ENCODE measurements around the gene C1QTNF8.

C1QTNF8 gene

DNA sequence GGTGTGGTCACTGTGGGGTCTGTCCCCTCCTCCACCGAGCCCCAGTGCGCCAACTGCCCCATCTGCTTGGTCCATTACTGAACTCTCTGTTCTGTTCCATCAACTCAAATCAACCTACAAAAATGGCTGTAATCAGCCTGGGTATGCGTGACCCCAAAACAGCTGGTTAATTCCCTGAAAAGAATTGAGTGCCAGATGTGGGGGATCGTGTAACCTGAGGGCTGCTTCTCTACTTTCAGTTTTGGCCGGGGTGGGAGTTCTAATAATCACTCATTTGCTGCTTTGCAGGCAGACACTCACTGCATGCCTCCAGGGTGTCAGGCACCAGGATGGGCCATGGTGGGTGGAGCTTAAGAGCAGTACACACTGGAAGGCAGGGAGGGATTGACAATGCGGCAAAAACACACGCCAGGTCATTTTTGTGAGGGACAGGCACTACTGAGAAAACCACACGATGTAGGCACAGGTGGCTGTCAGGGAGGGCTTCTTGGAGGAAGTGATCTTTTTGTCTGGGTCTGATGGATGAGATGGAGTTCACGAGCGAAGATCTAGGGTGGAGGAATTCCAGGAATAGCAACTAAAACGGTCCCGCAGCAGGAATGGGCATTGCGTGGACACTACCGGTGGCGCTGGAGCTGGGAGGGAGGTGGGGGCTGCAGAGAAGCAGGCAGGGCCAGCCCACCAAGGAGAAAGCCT is 53.8 kb downstream of the C1QTNF8 start:
- TF ChIP-seq ZFX (IDR thresholded peaks at IDR 0.05): no peak
- TF ChIP-seq, protein P1, sequence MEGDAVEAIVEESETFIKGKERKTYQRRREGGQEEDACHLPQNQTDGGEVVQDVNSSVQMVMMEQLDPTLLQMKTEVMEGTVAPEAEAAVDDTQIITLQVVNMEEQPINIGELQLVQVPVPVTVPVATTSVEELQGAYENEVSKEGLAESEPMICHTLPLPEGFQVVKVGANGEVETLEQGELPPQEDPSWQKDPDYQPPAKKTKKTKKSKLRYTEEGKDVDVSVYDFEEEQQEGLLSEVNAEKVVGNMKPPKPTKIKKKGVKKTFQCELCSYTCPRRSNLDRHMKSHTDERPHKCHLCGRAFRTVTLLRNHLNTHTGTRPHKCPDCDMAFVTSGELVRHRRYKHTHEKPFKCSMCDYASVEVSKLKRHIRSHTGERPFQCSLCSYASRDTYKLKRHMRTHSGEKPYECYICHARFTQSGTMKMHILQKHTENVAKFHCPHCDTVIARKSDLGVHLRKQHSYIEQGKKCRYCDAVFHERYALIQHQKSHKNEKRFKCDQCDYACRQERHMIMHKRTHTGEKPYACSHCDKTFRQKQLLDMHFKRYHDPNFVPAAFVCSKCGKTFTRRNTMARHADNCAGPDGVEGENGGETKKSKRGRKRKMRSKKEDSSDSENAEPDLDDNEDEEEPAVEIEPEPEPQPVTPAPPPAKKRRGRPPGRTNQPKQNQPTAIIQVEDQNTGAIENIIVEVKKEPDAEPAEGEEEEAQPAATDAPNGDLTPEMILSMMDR (conservative IDR thresholded peaks at IDR 0.05): no peak
- no peak overlapping the region for H3K27ac ChIP-seq

DNA sequence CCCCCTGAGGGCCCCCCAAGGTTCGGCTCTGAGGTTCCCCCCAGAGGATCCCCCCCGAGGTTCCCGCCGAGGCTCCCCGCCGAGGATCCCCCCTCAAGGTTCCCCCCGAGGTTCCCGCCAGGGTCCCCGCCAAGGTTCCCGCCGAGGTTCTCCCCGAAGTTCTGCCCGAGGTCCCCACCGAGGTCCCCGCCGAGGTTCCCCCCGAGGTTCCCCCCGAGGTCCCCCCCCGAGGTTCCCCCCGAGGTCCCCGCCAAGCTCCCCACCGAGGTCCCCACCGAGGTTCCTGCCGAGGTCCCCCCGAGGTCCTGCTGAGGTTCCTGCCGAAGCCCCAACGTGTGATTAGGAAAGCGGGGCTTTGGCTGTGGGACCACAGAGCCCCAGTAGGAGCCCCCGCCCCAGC is 55.7 kb downstream of the C1QTNF8 start:
- TF ChIP-seq, protein P1 (conservative IDR thresholded peaks at IDR 0.05): no peak
- no peak for TF ChIP-seq ZFX (IDR thresholded peaks at IDR 0.05)
- no peak overlapping the region for H3K27ac ChIP-seq

DNA sequence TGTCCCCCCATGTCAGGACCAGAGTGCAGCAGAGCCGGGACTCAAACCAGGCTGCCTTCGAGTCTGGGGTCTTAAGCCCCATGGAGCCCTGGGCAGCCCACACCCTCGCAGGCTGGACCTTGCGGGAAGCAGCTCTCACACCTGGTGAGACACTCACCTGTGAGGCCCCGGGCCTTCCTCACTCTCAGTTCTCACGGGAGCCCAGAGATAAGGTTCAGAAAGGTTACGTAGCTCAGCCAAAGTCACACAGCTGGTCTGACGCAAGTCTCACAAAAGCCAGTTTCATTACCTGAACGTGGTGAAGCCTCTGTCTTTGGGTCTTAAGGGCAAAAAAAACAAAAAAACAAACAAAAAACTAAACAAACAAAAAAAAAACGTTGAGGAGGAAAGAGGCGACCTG is 56.3 kb downstream of the C1QTNF8 start:
- H3K27ac ChIP-seq: no peak overlapping the region
- TF ChIP-seq ZFX (IDR thresholded peaks at IDR 0.05): no peak
- TF ChIP-seq, protein P1 (conservative IDR thresholded peaks at IDR 0.05): no peak

DNA sequence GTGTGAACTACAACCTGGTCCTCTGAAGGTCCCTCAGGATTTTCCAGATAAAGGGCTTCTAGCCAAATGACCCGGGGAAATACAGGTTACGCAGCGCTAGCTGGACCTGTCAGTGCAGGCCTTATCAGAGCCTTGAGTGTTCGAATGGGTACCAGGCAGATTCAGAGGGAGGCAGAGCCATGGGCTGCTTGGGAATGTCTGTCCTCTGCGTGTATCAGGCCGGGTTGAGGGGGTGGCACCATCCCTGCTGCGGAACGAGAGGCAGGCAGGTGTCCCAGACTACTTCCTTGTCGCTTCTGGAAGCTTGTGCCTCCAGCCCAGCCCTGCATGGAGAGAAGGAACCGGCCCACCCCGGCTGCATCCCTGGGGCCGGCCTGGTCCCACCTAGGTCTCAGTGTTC is 57.1 kb downstream of the C1QTNF8 start:
- TF ChIP-seq ZFX (IDR thresholded peaks at IDR 0.05): no peak
- TF ChIP-seq, protein P1 (conservative IDR thresholded peaks at IDR 0.05): no peak
- H3K27ac ChIP-seq: no peak overlapping the region
